ENCODE results near the gene GFOD2.

GFOD2 gene

GRCh38 chr16:67661886-67662652, 57.0 kb downstream of the GFOD2 start:
- no peak overlapping the region for H3K4me3 ChIP-seq (ENCODE audit: low read depth, low read length)
- DNase-seq (ENCODE audit: low read depth), result no peak

GRCh38 chr16:67661101-67661761, 57.9 kb downstream of the GFOD2 start:
- no peak for DNase-seq (ENCODE audit: low read depth)
- H3K4me3 ChIP-seq (ENCODE audit: low read depth, low read length), result peak overlapping the region; percentile 90

- peak within 1 kb of the TSS; percentile 90 for H3K4me3 ChIP-seq (ENCODE audit: low read depth, low read length)
- DNase-seq (ENCODE audit: low read depth), result peak; percentile 88
Observed at GRCh38 chr16:67660564-67661028, 58.5 kb downstream of the GFOD2 start, which contains the start of gene PARD6A. Gene PARD6A (plus strand): TSS chr16:67660960. CDS start chr16:67661039, 79 bp downstream.

DNA sequence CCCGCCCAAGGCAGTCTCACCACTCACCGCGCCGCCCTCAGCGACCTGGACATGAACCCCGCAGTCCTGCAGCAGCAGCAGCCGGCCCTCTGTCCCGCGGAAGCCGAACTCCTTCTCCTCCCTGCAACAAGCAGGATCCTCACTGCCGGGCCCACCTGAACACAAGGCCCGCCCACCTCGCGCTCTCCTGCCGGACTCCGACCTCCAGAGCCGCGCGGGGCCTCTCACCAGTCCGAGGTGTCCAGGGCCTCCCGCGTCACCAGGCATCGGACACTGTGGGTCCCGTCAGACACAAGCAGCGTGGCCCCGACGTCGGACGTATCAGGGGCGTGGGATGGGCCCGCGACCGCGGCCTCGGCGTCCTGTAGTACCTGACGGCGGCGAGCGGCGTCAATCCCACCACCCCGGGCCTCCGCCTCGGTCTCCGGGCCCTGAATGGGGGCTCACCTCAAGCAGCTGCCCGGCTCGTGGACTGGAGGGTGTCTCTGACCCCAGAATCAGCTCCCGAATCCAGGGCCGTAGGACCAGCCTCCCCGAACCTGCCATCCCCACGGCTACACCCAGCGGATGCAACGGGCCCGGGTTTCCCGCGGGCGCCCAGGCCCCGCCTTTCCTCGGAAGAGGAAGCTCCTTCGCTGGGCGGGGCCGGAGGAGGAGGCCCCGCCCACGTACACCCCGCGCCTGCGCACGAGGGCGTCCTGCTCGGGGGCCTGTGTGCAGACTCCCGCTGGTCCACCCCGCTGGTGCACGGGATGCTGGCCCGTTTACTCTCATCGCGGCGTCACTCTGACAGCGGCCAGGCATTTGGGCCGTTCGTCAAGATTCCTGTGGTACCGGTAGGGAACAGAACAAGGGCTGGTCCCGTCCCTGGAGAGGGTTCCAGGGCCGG, 59.2 kb downstream of the GFOD2 start, which contains the start of gene ACD:
TSS of gene ACD (minus strand) at position 586 of the 889 bp plus-strand sequence. CDS start at position 546, 40 bp downstream.
- peak; percentile 51 for DNase-seq (ENCODE audit: low read depth)
- H3K4me3 ChIP-seq (ENCODE audit: low read depth, low read length), result peak within 1 kb of the TSS; percentile 90

- H3K4me3 ChIP-seq (ENCODE audit: low read depth, low read length), result peak overlapping the region; percentile 90
- DNase-seq (ENCODE audit: low read depth), result no peak
Observed at GRCh38 chr16:67658849-67659674, 60.1 kb downstream of the GFOD2 start.

DNA sequence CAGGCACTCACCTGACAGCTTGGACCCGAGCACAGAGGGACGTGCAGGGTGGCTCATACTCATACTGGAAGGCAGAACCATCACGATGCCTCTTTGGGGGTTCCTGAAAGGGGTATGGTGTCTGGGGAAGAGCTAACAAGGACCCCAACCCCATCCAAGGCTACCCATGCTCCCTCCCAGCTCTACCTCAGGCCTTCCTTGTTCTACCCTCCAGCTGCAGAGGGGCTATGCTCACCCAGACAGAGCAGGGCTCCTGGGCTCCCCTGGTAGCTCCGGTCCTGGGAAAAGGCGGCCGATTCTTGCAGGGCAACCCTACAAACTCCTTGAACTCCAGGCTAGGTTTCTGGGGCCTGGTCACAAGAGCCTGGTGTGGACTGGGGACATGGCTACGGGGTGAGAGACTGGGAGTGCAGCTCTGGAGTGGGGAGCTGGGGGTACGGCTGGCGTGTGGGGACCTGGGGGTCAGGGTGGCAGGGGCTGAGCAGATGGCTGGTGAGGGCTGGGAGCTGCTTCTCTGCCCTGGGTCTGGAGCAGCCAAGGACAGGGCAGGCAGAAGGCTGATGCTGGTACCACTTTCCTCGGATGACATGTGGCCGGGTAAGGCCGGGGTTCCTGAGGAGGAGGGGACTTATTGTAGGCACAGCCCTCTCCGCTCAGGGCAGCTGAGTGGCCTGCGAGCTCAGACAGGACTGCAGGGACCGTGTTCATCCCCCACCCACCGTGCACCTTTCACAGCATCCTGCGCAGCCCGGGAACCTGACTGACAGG, 61.2 kb downstream of the GFOD2 start:
- H3K4me3 ChIP-seq (ENCODE audit: low read depth, low read length), result no peak overlapping the region
- no peak for DNase-seq (ENCODE audit: low read depth)

DNA sequence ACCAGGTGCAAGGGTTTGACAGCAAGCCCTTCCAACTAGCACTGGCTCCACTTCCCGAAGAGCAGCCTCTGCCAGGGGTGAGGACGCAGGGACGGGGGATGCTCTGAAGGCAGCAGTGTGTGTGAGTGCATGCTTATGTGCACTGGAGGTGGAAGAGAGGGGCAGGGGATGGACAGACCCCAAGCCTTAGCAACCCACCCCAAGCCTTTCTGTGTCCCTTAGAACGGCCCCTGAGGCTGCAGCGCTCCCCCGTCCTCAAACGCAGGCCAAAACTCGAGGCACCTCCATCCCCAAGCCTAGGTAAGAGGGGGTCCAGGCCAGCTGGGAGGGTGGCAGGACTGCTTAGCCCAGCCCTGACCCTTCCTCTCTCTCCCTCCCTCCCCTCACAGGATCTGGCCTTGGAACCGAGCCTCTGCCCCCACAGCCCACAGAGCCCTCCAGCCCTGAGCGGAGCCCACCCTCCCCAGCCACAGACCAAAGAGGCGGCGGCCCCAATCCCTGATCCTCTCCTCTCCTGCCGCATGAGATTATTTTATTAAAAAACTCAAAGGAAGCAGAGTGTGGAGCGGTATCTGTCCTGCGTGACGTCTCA, 62.0 kb downstream of the GFOD2 start:
- DNase-seq (ENCODE audit: low read depth), result no peak
- no peak overlapping the region for H3K4me3 ChIP-seq (ENCODE audit: low read depth, low read length)

DNA sequence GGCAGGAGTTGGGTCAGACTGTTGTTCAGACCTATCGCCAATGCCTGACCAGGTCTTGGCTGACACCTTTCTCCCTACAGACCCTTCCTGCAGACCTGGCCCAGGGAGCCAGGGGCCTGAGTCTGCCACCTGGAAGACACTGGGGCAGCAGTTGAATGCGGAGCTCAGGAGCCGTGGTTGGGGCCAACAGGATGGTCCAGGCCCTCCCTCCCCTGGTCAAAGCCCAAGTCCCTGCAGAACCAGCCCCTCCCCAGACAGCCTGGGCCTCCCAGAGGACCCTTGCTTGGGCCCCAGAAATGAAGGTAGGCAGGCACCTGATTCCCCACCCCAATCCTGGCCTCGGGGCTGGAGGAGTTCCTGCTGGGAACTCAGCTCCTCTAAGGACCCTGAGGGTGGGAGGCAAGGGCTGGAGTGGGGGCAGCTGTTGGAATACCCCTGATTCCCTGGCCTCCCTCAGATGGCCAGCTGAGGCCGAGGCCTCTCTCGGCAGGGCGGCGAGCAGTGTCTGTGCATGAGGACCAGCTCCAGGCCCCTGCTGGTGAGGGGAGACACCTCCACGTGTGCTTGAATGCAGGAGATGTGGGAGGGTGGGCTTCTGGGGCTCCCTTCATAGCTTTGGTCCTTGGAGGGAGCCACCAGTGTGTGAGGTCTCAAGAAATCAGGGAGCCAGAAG, 62.6 kb downstream of the GFOD2 start:
- H3K4me3 ChIP-seq (ENCODE audit: low read depth, low read length), result no peak overlapping the region
- DNase-seq (ENCODE audit: low read depth), result no peak

DNA sequence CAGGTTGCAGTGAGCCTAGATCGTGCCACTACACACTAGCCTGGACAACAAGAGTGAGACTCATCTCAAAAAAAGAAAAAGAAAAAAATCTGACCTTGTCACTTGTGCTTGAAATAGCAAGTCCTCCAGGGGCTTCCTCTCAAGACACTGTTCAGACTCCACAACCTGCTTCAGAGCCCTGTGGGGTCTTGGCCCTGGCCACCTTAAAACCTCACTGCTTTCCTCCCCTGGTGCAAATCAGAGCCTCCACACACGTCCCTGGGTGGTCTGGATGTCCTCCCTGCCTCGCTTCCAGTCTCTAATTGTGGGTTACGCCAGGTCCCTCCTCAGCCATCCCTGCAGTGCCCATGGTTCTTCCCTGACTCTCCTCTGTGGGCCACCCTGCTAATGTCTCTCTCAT, 63.8 kb downstream of the GFOD2 start:
- H3K4me3 ChIP-seq (ENCODE audit: low read depth, low read length), result no peak overlapping the region
- DNase-seq (ENCODE audit: low read depth), result no peak

DNA sequence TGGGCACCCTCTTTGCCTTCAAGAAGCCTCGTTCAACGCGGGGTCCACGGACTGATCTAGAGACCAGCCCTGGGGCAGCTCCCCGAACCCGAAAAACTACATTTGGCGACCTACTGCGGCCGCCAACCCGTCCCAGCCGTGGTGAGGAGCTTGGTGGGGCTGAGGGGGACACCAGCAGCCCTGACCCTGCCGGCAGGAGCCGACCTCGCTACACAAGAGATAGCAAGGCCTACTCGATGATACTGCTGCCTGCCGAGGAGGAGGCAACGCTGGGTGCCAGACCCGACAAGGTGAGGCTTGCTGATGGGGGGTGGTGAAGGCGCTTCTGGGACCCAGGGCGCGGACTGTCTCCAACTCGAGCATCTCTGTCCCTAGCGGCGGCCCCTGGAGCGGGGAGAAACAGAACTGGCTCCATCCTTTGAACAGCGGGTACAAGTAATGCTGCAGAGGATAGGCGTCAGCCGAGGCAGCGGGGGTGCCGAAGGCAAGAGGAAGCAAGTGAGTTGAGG, 64.7 kb downstream of the GFOD2 start:
- no peak overlapping the region for H3K4me3 ChIP-seq (ENCODE audit: low read depth, low read length)
- DNase-seq (ENCODE audit: low read depth), result no peak

GRCh38 chr16:67653789-67654402, 65.2 kb downstream of the GFOD2 start:
- peak overlapping the region; percentile 64 for H3K4me3 ChIP-seq (ENCODE audit: low read depth, low read length)

DNA sequence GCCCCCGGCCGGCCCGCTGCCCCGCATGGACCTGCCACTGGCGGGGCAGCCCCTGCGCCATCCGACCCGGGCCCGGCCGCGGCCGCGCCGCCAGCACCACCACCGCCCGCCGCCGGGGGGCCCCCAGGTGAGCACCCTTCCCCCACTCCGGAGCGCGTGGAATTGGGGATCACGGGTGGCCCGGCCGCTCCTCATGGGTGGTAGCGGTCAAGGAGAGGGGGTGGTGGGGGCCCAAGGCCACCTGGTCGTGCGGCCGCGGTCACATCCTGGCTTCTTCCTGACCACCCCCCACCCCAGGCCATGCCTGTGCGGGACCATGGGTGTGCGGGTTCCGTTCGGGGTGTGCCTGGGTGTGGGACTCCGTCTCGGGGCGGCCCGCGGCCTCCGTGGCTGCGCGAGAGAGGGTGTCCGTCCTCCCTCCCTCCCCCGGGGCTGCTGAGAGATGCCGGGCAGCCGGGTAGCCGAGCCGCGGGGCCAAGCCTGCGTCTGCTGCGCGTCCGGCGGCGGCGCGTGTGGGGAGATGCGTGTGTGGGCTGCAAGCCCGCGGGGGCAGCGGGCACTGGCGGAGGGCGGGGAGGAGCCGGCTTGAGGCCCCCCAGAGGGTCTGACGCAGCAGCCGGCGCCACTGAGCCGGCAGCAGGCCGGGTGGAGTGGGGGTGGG, 65.9 kb downstream of the GFOD2 start:
- no peak for DNase-seq (ENCODE audit: low read depth)
- peak overlapping the region; percentile 64 for H3K4me3 ChIP-seq (ENCODE audit: low read depth, low read length)

More at GRCh38 chr16:67653789-67654402, 65.2 kb downstream of the GFOD2 start:
- DNase-seq (ENCODE audit: low read depth), result no peak

DNA sequence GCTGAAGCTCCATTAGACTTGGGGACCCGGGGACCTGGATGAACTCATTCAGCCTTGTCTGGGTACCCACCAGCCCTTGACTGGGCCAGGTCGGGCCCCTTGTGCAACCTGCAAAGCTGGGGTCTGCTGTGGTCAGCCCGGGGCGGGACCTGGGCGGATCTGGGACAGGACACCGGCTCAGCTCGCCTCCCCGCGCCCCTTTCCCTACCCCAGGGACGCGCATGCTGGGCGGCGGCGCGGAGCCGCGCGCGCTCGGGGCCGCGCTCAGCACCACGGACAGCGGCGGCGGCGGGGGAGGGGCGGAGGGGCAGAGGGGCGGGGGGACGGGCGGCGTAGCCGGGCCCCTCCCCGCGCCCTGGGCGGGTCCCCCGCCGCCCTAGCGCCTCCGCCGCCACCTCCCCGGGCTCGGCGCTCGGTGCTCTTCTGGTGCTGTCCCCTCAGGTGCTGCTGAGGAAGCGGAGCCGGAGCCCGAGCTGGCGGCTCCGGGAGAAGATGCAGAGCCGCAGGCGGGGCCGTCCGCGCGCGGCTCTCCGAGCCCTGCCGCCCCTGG, 66.5 kb downstream of the GFOD2 start:
- DNase-seq (ENCODE audit: low read depth), result no peak
- peak overlapping the region; percentile 64 for H3K4me3 ChIP-seq (ENCODE audit: low read depth, low read length)

DNA sequence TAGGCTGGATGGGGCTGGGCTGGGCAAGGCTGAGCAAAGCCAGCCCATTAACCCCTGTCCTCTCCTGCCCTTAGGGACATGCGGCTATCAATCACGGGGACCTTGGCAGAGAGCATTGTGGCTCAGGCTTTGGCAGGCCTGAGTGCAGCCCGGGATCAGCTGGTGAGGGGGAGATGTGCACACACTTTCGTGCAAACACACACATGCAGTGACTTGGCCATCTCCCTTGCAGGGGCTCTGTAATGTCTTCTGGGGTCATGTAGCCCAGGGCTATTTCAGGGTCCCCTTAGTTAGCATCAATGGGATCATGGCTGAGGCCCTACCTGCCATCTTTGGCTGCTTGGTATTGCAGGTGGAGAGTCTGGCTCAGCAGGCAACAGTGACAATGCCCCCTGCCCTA, 67.3 kb downstream of the GFOD2 start:
- no peak for DNase-seq (ENCODE audit: low read depth)
- no peak overlapping the region for H3K4me3 ChIP-seq (ENCODE audit: low read depth, low read length)

DNA sequence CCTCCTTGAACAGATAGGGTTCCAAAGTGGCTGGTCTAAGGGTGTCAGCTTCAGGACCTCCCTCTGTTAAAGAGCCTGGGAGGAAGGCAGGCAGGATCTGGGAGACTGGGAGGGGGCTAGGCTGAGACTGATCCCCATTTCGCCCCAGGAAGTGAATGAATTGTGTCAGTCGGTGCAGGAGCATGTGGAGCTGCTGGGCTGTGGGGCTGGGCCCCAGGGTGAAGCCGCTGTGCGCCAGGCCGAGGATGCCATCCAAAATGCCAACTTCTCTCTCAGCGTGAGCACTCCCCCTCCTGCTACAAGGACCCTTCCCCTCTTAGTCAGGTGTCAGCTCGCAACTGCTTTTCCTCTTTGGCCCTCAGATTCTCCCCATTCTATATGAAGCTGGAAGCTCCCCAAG, 68.1 kb downstream of the GFOD2 start:
- H3K4me3 ChIP-seq (ENCODE audit: low read depth, low read length), result no peak overlapping the region
- no peak for DNase-seq (ENCODE audit: low read depth)

DNA sequence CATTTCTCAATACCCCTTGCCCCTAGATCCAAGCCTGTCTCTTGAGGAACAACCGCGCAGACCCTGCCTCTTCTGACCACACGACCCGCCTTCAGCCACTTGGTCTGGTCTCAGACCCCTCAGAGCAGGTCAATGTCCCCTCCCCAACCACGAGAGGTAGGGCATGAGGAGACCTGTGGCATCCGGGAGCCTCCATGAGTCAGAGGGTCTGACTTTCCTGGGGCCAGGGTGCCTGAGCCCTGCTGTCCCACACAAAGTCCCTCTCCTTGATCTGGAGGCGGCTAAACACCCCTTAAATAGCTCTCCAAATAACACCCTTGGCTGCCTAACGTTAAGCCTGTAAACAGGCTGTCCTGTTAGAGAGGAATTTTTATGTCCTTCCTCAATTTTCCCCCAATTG, 69.1 kb downstream of the GFOD2 start:
- no peak for DNase-seq (ENCODE audit: low read depth)
- H3K4me3 ChIP-seq (ENCODE audit: low read depth, low read length), result no peak overlapping the region

Data from skeletal muscle cell (primary cell).